ENCODE data around the gene TRDMT1. TPM values are rescaled to one million over a fixed set of nuclear protein-coding genes. Genes with fewer than 3 reads are reported as not detected.
A peak's percentile ranks its signal among the peaks of the same experiment; 100 is the strongest.

TRDMT1 gene
- total RNA-seq, 2 experiments from 2014 or later: 4.4 to 4.5 TPM

GRCh38 chr10:17225808-17226207 lies 24.3 kb upstream of the TRDMT1 start:
- Mint-ChIP-seq H3K9me3 (no peaks in the 10 kb centered on the region), H3K27me3 (no peaks in the 10 kb centered on the region), H3K36me3 (ENCODE audit: low read depth) (peaks cover 11% of the 10 kb centered on the region), H3K4me3 (no peak overlapping the region), H3K4me1 (ENCODE audit: low read depth) (peaks cover 29% of the 10 kb centered on the region), H3K27ac (no peak overlapping the region)
- ATAC-seq: no peak
- intact Hi-C loops (cut with micrococcal nuclease): no loop called here
- DNase-seq: no peak
- ChIA-PET CTCF (interaction anchor here (1.0 to 1.6 kb wide), 3 partner anchors 10 to 18 kb away, joined by 3 read pairs; no protein-coding TSS in a partner anchor), POLR2A (no interaction called here)
- no peak for TF ChIP-seq CTCF (IDR thresholded peaks at IDR 0.05)

GRCh38 chr10:17222329-17222728 lies 20.9 kb upstream of the TRDMT1 start:
- Mint-ChIP-seq H3K36me3 (ENCODE audit: low read depth) (no peaks in the 10 kb centered on the region), H3K27me3 (no peaks in the 10 kb centered on the region), H3K4me1 (ENCODE audit: low read depth) (peaks cover 46% of the 10 kb centered on the region), H3K4me3 (no peak overlapping the region), H3K9me3 (no peaks in the 10 kb centered on the region), H3K27ac (no peak overlapping the region)
- no peak for ATAC-seq
- ChIA-PET POLR2A (interaction anchor here (1.5 kb wide), 1 partner anchor 12 kb away, joined by 3 read pairs; no protein-coding TSS in a partner anchor), CTCF (no interaction called here)
- no peak for DNase-seq
- intact Hi-C loops (cut with micrococcal nuclease): no loop called here
- TF ChIP-seq CTCF (IDR thresholded peaks at IDR 0.05): no peak

- ChIA-PET POLR2A (interaction anchor here (1.1 to 2.0 kb wide), 3 partner anchors 10 to 19 kb away, joined by 3 to 12 read pairs (median 6); partner anchors contain the start of gene TRDMT1), CTCF (interaction anchor here (1.6 kb wide), 1 partner anchor 9 kb away, joined by 5 read pairs; no protein-coding TSS in a partner anchor)
- Mint-ChIP-seq H3K27me3 (no peaks in the 10 kb centered on the region), H3K27ac (no peak overlapping the region), H3K4me3 (no peak overlapping the region), H3K4me1 (ENCODE audit: low read depth) (peaks cover 47% of the 10 kb centered on the region), H3K9me3 (no peaks in the 10 kb centered on the region), H3K36me3 (ENCODE audit: low read depth) (no peaks in the 10 kb centered on the region)
- no peak for TF ChIP-seq CTCF (IDR thresholded peaks at IDR 0.05)
- intact Hi-C loops (cut with micrococcal nuclease): no loop called here
- DNase-seq (no peak), ATAC-seq (no peak)
These were observed 19.2 kb upstream of the TRDMT1 start for GRCh38 chr10:17220652-17221100.

- ChIA-PET CTCF (interaction anchor here (1.2 kb wide), 1 partner anchor 8 kb away, joined by 3 read pairs; no protein-coding TSS in a partner anchor), POLR2A (interaction anchor here (0.7 to 1.2 kb wide), 3 partner anchors 11 to 327 kb away, joined by 3 to 4 read pairs (median 3); no protein-coding TSS in a partner anchor)
- Mint-ChIP-seq H3K4me1 (ENCODE audit: low read depth) (peaks cover 55% of the 10 kb centered on the region), H3K27ac (no peak overlapping the region), H3K4me3 (no peak overlapping the region), H3K36me3 (ENCODE audit: low read depth) (peaks cover 2% of the 10 kb centered on the region), H3K27me3 (no peaks in the 10 kb centered on the region), H3K9me3 (no peaks in the 10 kb centered on the region)
- no peak for TF ChIP-seq CTCF (IDR thresholded peaks at IDR 0.05)
- no peak for ATAC-seq
- intact Hi-C loops (cut with micrococcal nuclease): no loop called here
- no peak for DNase-seq
These were observed 17.6 kb upstream of the TRDMT1 start for GRCh38 chr10:17219024-17219423.

- DNase-seq (no peak), ATAC-seq (peak; percentile 24)
- H3K4me3 Mint-ChIP-seq: no peak overlapping the region
- H3K27ac Mint-ChIP-seq: peak overlapping the region; percentile 95
- no peaks in the 10 kb centered on the region for H3K9me3 Mint-ChIP-seq
- H3K4me1 Mint-ChIP-seq (ENCODE audit: low read depth): peaks cover 55% of the 10 kb centered on the region
- intact Hi-C loops (cut with micrococcal nuclease): no loop called here
- H3K27me3 Mint-ChIP-seq: no peaks in the 10 kb centered on the region
- CTCF ChIA-PET: no interaction called here
- POLR2A ChIA-PET: interaction anchor here (1.2 to 2.7 kb wide), 2 partner anchors 12 to 326 kb away, joined by 4 to 30 read pairs; partner anchors contain the start of gene VIM
- H3K36me3 Mint-ChIP-seq (ENCODE audit: low read depth): peaks cover 2% of the 10 kb centered on the region
- no peak for TF ChIP-seq CTCF (IDR thresholded peaks at IDR 0.05)
These were observed 16.3 kb upstream of the TRDMT1 start for GRCh38 chr10:17217631-17218232.
